AG04449 (cell line): ENCODE data around the gene NMS.
"Not testable (repeated sequence)": the region's sequence is repeated elsewhere in the genome, so short reads cannot be mapped to it uniquely, and the experiment has no call there.

Experiments used
- CTCF ChIA-PET: fragments of 350-600 bp; formaldehyde crosslinking; extraction: SDS; loops from one replicate; lab custom pipeline; 2021; ENCODE audit warnings: antibody characterized with exemption; lab: Yijun Ruan, JAX
- POLR2A ChIA-PET: fragments of 400-600, 350-600 bp; formaldehyde crosslinking; extraction: SDS; loops from one replicate; lab custom pipeline; 2020; ENCODE audit warnings: antibody characterized with exemption, inconsistent platforms; lab: Yijun Ruan, JAX
- DNase-seq: peaks from one replicate; pipeline ENCODE4 v3.0.0-alpha.2; 2010; ENCODE audit warnings: low read depth, low spot score
- H3K4me3 ChIP-seq: 2 replicates; pipeline ENCODE4 v1.5.1; 2011; ENCODE audit warnings: low read depth, mild to moderate bottlenecking, control low read depth, low read length
- TF ChIP-seq, protein P1 (sequence below): IDR thresholded peaks from one replicate; pipeline ENCODE4 v1.5.1; 2011; ENCODE audit warnings: mild to moderate bottlenecking, moderate library complexity, low read length, control low read depth, inconsistent platforms; ENCODE audit not compliant: insufficient read depth; ENCODE audit errors: missing control alignments

The NMS gene

GRCh38 chr2:100446696-100447095, 23.6 kb upstream of the NMS start:
- ChIA-PET CTCF (interaction anchor here (1.1 kb wide), 1 partner anchor 25 kb away, joined by 3 read pairs; no protein-coding TSS in a partner anchor), POLR2A (no interaction called here)
- TF ChIP-seq, protein P1, sequence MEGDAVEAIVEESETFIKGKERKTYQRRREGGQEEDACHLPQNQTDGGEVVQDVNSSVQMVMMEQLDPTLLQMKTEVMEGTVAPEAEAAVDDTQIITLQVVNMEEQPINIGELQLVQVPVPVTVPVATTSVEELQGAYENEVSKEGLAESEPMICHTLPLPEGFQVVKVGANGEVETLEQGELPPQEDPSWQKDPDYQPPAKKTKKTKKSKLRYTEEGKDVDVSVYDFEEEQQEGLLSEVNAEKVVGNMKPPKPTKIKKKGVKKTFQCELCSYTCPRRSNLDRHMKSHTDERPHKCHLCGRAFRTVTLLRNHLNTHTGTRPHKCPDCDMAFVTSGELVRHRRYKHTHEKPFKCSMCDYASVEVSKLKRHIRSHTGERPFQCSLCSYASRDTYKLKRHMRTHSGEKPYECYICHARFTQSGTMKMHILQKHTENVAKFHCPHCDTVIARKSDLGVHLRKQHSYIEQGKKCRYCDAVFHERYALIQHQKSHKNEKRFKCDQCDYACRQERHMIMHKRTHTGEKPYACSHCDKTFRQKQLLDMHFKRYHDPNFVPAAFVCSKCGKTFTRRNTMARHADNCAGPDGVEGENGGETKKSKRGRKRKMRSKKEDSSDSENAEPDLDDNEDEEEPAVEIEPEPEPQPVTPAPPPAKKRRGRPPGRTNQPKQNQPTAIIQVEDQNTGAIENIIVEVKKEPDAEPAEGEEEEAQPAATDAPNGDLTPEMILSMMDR: no peak
- H3K4me3 ChIP-seq: no peak overlapping the region
- no peak for DNase-seq

DNA sequence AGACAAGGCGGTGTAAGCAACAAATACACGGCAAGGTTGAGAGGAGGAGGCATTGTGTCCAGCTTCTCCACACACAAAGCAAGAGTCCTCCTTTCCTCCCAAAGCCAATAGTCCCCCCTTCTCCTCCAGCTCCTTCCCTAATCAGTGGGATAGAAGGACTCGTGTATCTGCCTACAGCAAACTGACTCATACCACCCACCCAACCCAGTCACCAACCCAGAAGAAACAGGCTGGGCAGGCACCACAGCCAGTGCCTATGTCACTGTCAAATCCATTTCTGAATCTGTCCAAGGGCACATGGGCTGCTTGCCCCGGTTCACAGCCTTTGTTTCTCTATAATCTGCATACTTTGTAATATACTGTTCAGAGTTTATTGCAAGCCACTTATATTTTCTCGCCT, 19.2 kb upstream of the NMS start:
- no peak for DNase-seq
- ChIA-PET POLR2A (no interaction called here), CTCF (interaction anchor here (0.9 kb wide), 1 partner anchor 70 kb away, joined by 3 read pairs; no protein-coding TSS in a partner anchor)
- TF ChIP-seq, protein P1: no peak
- no peak overlapping the region for H3K4me3 ChIP-seq

DNA sequence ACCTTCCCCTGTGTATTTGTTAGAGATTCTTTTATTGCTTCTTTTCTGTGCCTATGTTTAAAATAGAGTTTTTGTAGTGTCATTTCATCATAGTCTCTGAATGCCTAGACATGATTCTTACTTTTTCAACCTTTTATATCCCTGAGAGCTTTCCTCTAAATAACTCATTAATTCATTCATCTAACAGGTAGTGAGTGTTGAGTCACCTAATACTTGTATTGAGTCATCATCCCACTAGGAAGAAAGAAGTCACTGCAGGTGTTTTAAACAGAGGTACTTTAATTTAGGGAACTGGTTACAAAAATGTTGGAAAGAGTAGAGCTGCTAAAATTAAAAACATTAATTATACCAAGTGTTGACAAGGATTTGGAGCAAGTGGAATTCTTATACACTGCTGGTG, 18.5 kb upstream of the NMS start:
- CTCF ChIA-PET: no interaction called here
- TF ChIP-seq, protein P1: no peak
- POLR2A ChIA-PET: no interaction called here
- no peak for DNase-seq
- no peak overlapping the region for H3K4me3 ChIP-seq

GRCh38 chr2:100453853-100454252, 16.4 kb upstream of the NMS start:
- CTCF ChIA-PET: no interaction called here
- POLR2A ChIA-PET: no interaction called here
- H3K4me3 ChIP-seq: no peak overlapping the region
- TF ChIP-seq, protein P1: no peak
- DNase-seq: no peak

GRCh38 chr2:100456357-100456756, 13.9 kb upstream of the NMS start:
- H3K4me3 ChIP-seq, DNase-seq, POLR2A ChIA-PET, CTCF ChIA-PET: not testable (repeated sequence)

GRCh38 chr2:100460904-100461530, 9.3 kb upstream of the NMS start:
- CTCF ChIA-PET: no interaction called here
- POLR2A ChIA-PET: no interaction called here
- H3K4me3 ChIP-seq: no peak overlapping the region
- TF ChIP-seq, protein P1: no peak
- DNase-seq: no peak
